Body of pancreas (tissue), 4 donors: Measurements from ENCODE around the gene ZC3H18.

Experiments
- POLR2A ChIP-seq, 3 donors: fragments of 450-650 bp; IDR thresholded peaks; one replicate each; pipeline ENCODE4 v1.6.1; 2016; ENCODE audit warnings: antibody characterized with exemption in 3 of 3, mild to moderate bottlenecking in 2 of 3
- TF ChIP-seq, protein P1 (sequence below), 7 experiments: fragments of 450-650 bp in 4 of 7; fragments of 200-600 bp in 3 of 7; sonication (generic) in 3 of 7; IDR thresholded peaks; one replicate each; pipeline ENCODE4 v1.5.1; 2016 to 2019; ENCODE audit warnings: antibody characterized with exemption in 7 of 7

- TF ChIP-seq, protein P1, sequence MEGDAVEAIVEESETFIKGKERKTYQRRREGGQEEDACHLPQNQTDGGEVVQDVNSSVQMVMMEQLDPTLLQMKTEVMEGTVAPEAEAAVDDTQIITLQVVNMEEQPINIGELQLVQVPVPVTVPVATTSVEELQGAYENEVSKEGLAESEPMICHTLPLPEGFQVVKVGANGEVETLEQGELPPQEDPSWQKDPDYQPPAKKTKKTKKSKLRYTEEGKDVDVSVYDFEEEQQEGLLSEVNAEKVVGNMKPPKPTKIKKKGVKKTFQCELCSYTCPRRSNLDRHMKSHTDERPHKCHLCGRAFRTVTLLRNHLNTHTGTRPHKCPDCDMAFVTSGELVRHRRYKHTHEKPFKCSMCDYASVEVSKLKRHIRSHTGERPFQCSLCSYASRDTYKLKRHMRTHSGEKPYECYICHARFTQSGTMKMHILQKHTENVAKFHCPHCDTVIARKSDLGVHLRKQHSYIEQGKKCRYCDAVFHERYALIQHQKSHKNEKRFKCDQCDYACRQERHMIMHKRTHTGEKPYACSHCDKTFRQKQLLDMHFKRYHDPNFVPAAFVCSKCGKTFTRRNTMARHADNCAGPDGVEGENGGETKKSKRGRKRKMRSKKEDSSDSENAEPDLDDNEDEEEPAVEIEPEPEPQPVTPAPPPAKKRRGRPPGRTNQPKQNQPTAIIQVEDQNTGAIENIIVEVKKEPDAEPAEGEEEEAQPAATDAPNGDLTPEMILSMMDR (IDR thresholded peaks at IDR 0.05) = no peak
- no peak for TF ChIP-seq POLR2A (IDR thresholded peaks at IDR 0.05)
These were observed 82.5 kb downstream of the ZC3H18 start for GRCh38 chr16:88652762-88653063.
